Cerebellar cortex (tissue), 1 donor: ENCODE results near the gene DSCAML1.

Source experiments
- DNase-seq: peaks from one replicate; pipeline ENCODE4 v3.0.0-alpha.2; 2015; ENCODE audit warnings: low spot score

Gene DSCAML1, protein sequence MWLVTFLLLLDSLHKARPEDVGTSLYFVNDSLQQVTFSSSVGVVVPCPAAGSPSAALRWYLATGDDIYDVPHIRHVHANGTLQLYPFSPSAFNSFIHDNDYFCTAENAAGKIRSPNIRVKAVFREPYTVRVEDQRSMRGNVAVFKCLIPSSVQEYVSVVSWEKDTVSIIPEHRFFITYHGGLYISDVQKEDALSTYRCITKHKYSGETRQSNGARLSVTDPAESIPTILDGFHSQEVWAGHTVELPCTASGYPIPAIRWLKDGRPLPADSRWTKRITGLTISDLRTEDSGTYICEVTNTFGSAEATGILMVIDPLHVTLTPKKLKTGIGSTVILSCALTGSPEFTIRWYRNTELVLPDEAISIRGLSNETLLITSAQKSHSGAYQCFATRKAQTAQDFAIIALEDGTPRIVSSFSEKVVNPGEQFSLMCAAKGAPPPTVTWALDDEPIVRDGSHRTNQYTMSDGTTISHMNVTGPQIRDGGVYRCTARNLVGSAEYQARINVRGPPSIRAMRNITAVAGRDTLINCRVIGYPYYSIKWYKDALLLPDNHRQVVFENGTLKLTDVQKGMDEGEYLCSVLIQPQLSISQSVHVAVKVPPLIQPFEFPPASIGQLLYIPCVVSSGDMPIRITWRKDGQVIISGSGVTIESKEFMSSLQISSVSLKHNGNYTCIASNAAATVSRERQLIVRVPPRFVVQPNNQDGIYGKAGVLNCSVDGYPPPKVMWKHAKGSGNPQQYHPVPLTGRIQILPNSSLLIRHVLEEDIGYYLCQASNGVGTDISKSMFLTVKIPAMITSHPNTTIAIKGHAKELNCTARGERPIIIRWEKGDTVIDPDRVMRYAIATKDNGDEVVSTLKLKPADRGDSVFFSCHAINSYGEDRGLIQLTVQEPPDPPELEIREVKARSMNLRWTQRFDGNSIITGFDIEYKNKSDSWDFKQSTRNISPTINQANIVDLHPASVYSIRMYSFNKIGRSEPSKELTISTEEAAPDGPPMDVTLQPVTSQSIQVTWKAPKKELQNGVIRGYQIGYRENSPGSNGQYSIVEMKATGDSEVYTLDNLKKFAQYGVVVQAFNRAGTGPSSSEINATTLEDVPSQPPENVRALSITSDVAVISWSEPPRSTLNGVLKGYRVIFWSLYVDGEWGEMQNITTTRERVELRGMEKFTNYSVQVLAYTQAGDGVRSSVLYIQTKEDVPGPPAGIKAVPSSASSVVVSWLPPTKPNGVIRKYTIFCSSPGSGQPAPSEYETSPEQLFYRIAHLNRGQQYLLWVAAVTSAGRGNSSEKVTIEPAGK (N-terminal part only)

DNA sequence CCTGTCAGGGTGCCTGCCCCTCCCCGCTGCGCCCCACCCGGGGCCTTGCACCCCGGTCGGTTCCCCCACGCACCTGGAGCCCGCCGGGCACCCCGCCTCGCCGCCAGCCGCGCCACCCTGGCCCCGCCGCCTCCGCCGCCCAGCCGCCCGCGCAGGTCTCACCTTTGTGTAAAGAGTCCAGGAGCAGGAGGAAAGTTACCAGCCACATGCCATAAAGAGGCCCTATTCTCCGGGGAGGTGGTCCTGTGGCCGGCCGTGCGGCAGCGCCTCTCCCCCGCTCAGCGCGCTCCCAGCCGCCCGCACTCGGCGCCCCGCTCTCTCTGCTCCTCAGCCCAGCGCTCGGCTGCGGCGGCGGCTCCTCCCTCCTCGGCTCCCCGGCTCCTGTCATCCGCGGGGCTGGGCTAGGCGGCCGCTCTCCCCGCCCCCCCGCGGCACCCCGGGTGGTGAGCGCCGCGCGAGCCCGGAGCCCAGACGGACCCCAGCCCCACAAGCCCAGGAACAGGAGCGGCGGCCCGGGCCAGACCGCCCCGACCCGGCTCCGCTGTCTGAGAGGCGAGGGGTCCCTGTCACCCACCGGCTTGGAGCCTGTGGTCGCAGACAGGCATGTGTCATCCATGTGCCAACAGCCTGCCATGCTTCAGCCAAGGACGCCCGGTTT lies at the start of gene DSCAML1:
DSCAML1 (minus strand) TSS at position 345 of the 658 bp plus-strand sequence; CDS start at position 208, 137 bp downstream.
- DNase-seq = no peak

DNA sequence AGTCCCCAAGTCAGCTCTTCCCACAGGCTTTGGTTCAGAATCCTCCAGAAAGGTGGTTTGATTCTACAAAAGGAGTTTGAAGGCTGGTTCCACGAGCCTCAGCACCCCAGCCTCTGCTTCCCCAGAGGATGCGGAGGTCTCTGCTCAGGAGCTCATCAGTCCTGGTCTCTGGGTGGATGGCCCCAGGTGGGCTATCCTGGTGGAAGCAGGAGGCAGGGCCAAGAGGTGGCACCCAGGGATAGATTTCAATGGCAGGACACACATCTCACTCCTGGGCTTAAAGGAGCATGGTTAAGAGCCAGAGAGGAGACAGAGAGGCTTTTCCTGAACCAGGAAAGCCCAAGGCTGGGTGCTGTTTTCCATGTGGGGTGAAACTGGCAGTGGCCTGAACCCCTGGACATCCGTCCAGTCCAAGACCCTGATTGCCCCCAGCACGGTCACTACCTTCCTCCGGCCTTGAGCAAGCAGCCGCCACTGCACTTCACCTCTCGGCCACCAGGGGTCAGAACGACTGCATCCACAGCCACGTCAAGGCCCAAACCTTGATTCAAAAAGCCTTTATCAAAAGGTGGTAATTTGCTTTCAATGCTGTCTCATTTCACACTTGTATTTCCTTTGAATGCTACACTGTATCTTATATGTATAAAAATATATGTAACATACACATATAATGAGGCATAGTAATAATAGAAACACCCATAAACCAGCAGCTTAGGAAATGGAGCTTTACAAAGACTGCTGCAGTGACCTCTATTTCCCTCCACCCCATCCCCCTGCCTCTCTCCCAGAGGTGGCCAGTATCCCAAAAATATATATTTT lies 46.9 kb upstream of the DSCAML1 start:
- peak; percentile 82 for DNase-seq

DNA sequence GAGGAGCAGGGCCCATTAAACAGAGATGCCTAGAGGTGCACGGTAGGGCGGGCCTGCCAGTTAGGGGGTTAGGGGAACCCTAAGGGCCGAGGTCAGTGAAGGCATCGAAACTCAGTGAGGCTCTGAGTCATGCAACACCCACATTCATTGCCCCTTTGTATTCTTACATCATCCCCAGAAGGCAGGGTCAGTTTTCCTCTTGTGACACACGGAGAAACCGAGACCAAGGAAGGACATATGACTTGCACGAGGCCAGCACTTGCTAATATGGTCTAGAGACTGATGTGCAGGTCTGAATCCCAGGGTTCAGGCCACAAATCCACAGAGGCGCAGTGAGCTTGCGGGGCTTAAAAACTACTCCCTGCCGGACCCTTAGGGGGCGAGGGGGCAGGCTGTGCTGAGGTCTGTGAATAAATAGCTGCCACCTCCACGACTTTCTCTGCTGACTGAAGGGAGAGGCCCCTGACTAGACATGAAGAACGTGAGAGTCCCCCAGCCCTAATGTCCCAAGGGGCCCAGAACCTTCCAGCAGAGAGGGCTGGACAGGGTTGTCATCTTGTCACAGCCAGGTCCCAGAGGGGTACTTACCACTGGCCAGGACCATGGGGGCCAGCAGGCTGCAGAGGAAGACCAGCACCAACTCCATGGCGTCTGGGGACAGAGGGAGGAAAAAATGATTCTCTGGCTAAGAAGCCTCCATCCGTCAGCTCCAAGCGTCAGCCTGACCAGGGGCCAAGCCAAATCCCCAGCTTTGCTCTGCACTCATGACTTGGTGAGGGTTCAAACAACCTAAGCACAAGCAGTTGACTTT lies 45.3 kb upstream of the DSCAML1 start:
- DNase-seq = no peak

DNA sequence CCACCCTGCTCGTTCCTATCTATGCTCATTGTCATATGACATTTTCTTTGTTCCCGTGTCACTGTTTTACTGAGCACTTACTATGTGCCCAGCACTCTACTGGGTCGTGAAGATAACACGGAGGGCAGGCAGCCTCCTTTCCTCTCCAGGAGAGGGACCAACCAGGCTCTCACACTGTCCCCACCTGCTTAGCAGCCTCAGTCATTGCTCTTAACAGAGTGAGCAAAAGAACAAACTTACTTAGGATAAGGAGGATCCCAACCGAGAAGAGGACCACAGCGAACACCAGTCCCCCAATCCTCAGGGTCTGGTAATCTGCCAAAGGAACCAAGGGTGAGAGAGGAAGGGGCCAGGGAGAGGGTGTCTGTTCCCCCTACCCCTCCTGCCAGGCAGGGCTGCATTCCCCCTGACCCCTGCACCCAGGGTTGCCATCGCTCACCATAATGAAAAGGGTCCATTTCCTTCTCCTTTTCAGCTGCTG lies 44.6 kb upstream of the DSCAML1 start:
- DNase-seq = no peak

DNA sequence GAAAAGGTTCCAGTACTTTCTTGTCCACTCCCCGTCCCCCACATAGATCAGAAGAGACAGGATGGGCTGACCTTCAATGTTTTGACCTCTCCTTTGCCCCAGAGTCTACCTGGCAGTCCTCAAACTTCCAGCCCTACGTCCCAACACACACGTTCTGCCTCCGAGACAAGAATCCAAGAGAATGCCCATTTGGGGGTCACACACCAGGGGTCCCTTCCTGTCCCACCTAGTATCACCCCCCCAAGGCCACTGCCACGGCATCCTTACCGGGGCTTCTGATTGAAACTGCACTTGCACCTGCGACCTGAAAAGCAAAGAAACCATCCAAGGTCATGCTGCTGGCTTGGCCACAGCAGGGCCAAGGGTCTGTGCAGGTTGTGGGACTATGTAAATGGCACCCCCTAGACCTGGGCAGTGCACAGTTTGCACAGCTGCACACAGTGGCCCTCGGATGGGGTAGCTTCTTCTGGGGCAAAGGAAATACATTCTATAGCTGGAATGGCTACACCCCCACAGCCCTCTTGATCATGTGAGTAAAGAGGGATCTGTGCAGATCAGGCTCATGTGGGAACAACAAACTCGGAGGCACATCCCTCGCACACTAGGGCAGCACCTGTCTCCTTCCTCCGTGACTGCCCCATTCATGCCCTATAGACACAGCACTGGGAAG lies 44.0 kb upstream of the DSCAML1 start:
- no peak for DNase-seq

DNA sequence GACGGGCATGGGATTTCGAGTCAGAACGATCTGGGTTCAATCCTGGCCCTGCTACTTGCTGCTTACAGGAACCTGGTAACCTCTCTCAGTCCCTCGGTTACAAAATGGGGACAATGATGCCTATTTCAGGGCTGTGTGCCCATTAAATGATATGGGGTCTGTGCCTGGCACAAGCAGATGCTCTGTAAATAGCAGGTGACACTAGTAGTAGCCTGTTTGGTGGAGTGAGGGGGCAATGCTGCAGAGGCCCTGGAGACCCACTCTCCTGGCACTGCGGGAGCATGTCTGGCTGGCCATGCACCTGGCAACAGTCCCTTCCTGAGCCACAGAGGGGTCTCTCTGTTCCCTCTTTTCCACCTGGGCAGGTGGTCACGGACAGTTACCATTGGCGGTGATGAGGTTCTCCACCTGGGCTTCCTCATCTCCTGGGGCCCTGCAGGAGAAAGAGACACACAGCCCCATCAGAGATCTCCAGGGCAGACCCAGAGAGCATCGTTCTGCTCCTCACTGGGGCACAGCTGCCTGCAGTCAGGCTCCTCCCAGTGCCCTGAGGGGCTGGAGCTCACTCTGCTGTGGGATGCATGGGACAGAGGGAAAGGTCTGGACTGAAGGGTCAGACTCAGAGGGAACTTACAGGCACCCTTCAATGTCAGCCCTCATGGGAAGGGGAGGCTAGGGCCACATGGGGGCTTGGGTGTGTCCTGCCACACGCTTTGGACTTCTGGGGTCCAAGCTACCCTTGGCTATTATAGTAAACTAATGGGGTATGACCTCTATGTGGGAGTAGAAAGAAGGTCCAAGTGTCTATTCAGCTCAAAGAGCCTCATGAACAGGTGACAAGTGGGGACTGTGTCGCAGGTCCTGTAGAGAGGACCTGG lies 43.2 kb upstream of the DSCAML1 start:
- no peak for DNase-seq

DNA sequence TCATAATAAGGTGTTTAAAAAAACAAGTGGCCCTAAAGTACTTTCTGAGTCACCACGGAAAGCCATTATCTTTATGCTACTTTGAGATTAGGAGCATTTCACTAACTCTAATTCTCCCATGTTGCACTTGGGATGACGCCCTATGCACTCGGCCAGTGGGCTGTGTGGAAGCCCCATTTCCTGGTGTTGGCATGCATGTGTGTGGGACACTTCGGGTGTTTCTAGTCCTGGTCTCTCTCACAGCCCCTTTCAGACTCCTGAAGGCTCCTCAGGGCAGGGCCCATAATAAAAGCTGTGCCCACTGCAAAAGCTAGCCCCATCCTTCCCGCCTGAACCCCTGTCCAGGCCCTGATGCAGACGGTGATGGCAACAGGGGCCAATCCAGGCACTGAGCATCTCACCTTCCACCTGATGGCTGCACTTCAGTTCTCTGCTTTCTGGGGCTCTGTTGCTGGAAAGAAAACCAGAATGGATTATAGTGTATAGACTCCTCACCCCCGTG lies 42.4 kb upstream of the DSCAML1 start:
- no peak for DNase-seq

DNA sequence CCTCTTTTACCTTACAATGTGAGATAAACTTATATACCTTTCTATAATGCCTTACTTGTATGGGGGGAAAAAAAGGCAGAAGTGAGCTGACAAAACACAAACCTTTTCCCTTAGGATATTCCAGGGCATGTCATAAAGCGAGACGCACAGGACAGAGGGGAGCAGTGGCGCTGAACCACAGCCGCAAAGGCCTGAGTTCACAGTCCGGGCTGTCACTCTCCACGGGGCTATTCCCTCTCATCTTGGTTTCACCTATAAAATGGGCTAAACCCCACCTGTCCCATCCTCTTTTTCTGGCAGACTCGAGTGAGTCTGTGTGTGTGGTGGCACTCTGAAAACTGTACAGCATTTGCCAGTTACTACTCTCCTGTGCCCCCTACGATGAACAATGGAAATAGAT lies 41.9 kb upstream of the DSCAML1 start:
- no peak for DNase-seq

DNA sequence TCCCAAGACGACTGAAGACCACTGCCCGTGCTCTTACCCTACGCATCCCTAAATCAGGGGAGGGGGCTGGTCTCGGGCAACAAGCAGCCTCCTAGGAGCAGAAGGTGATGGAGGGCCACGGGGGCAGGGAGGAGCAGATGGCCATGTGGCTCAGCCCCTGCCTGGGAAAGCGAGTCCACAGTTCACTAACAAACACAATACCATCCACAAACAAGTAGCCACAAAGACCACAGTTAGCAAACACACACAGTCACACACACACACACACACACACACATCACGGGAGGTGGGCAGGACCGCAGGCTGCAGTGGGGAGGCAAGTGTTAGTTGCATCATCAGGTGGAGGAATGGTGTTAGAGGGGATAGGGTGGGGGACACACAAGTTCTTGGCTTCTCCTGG lies 40.8 kb upstream of the DSCAML1 start:
- no peak for DNase-seq

DNA sequence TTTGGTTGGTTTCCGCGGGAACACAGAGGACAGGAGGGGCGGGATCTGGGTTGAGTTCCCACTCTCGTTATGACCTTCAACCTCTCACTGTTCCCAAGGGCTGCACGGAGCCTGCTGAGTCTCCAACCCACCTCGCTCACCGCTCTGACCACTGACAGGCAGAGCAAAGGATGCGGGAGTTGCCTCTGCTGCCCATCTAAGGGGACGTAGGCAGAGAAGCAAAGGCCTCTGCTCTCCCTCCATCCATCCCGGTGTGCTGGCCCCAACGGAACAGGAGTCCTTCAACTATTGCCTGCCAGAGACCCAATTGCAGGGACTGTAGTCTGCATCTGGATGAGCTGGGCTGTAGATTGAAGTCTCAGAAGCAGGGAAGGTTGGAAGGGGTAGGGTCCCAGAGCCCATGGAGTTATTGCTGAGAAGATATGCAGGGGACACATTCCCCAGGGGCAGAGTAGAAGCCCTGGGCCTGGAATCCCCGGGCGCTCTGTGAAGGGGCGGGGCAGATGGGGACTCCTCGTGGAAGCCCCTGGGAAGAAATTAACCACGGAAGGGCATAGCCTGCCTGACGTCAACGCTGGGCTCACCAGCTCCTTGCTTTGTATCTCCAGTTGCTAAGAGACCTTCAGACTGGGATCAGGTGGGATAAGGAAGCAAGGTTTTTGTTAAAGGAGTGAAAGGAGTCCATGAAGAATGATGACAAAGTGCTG lies 40.2 kb upstream of the DSCAML1 start:
- no peak for DNase-seq

DNA sequence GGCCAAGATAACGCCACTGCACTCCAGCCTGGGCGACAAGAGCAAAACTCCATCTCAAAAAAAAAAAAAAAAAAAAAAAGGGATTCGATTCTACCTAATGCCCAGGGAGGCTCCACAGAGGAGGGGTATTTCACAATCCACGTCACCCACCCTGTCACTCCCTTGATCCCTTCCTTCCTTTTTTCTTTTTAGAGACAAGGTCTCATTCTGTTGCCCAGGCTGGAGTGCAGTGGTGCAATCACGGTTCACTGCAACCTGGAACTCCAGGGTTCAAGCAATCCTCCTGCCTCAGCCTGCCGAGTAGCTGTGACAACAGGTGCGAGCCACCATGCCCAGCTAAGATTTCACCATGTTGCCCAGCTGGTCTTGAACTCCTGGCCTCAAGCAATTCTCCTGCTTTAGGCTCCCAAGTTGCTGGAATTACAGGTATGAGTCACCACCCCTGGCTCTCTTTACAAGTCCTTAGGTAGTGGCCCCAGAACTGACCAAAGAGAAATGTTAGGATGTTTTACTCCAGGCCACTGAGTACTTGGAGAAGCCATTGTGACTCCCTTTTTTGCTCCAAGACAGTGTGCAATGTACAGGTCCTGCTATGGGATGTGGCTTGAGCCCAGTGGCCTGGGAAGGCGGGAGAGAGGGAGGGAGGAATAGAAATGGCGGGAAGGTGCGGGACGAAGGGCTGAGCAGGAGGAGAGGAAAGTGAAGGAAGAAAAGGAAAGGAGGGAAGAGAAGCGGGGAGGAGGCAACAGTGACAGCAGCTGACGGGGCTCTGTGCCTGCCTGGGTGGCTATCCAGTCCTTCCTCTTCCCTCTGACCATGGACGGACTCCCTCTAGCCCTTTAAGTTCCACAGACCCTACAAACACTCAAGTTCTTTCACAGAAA lies 39.3 kb upstream of the DSCAML1 start:
- DNase-seq = no peak

DNA sequence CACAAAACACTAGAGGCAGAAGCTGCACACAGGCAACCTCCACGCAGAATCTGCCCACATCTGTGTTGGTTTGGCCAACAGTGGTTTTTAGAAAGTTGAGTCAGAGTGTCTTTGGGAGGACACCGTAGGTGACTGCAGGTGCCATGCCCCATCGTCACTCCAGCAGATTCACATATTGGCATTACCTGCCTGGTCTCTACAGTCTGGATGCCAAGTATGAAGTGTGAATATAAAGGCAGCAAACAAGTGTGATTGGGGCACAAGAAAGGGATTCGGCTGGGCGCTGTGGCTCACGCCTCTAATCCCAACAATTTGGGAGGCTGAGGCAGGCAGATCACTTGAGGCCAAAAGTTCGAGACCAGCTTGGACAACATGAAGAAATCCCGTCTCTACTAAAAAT lies 38.6 kb upstream of the DSCAML1 start:
- DNase-seq = no peak

DNA sequence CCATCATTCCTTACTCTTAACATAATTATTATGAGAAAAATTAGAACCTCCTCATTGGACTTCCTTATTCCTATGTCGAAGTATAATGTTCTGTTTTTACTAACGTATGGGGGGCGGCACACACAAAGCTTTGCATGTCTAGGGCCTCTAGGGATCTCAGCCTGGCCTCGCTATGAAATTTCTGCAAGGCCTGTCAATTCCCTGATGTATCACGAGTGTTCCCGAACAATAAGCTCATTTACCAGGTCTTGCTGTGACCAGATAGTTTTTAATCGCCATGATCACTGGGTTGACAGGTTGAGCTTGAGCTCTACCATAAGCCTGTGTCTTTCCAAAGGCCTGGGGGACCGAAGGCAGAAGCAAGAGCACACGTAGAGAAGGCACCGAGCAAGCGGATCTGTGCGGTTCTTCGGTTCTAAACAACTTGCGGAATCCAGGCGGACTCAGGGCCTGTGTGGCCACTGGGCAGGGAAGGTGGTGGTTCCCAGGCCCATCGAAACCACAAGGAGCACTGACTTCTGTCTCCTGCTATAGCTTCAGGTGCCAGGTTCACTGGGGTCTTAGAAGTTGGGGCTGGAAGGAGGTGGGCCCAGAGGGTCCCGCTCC lies 37.9 kb upstream of the DSCAML1 start:
- DNase-seq = no peak

DNA sequence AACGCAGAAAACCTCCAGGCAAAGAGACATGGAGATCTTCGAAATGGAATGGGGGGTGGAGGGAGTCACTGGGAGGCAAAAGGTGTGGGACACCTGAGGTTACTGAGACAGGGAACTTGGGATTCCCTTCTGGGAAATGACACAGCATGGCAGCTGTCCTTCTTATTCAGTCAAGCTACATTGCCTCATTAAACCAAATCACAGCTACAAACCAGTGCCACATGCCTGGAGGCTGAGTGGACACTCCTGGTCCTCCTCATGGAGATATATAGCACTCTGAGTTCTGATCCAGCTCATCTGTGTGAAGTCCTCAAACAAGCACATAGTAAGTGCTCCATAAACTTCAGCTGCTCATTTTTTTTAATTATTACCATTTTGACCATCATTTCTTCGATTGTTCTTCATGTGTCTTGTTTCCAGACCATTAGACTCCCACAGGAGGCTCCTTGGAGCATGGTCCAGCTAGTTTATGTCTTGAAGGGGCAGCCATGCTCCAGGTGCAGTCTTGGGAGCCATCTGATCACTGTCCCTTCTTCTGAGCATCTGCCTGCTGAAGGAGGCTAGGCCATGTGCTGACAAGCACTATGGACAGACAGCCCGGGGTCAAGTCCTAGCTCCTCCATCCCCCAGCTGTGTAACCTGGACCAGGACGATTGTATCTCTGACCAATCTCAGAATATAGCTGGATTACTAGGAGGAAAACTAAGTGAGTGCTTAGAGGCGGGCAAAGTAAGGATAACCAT lies 37.2 kb upstream of the DSCAML1 start:
- DNase-seq = no peak

DNA sequence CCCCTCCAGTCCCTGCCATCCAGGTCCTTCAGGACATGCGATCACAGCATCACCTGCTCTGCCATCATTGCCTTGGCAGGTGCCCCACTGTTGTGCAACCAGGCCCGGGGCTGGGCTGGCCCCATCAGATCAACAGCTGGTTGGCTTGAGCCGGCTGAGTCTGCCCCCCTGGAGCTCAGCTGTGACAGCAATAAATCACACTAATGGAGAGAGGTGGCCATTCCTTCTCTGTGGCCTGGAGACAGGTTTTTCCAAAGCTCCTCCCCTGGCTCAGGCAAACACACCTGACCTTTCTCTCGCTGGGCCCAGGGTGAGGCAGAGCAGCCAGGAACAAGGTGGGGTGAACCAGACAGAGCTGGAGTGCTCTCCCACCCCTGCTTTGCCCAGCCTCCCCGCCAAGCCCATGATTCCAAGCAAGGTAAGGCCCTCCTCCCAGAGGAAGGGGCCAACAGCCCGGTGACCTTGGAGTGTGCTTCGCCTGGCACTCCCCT lies 36.4 kb upstream of the DSCAML1 start:
- DNase-seq = no peak
